SK-N-MC (cell line): ENCODE measurements around the gene PFKFB3.

ENCODE experiments used
- EZH2 ChIP-seq: fragments of 200-600 bp; sonication (generic); IDR thresholded peaks from one replicate; pipeline ENCODE4 v1.6.1; 2017; ENCODE audit warnings: antibody characterized with exemption
- FOXP2 ChIP-seq: optimal IDR thresholded peaks from 2 replicates; pipeline ENCODE3; 2011; ENCODE audit warnings: mild to moderate bottlenecking, moderate library complexity; ENCODE audit not compliant: insufficient read depth; ENCODE audit errors: extremely low read length, control extremely low read depth
- POLR2AphosphoS5 ChIP-seq: IDR thresholded peaks from 2 replicates; pipeline ENCODE4 v1.6.1; 2012; ENCODE audit warnings: mild to moderate bottlenecking, low read depth, low read length, borderline replicate concordance

DNA sequence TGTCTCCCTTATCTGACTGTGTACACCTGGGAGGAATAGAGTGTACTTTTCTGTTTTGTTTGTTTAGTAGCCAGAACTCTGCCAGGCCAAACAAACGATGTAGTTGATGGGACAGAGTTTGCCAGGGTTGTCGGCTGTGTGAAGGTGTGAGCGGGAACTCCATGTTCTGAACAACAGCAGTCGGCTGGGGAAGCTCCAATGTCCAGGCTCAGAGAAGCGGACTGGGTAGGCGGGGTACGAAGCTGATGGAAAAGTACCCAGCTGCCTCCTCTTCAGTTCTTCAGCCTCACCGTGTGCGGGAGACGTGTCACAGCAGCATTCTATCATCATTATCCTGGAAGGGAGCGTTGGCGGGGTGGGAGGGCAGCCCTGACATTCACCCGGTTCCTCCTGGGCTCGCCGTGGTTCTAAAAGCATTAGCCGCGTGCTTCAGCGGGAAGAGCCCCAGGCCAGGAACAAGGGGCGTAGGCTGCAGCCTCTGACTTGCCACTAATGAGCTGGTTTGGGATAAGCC lies 52.9 kb downstream of the PFKFB3 start:
- TF ChIP-seq POLR2AphosphoS5 = no peak
- TF ChIP-seq EZH2 = no peak
- no peak for TF ChIP-seq FOXP2
